Ishikawa (cell line): ENCODE results near the gene COX14.

ENCODE experiments used
- CEBPB ChIP-seq: IDR thresholded peaks from 2 replicates; pipeline ENCODE4 v1.6.1; 2012
- EP300 ChIP-seq: IDR thresholded peaks from 2 replicates; pipeline ENCODE4 v1.6.1; 2012; ENCODE audit warnings: borderline replicate concordance
- FOXM1 ChIP-seq: IDR thresholded peaks from 2 replicates; pipeline ENCODE4 v1.6.1; 2012; ENCODE audit warnings: low read depth, borderline replicate concordance
- NFIC ChIP-seq: IDR thresholded peaks from 2 replicates; pipeline ENCODE4 v1.6.1; 2012
- TAF1 ChIP-seq: IDR thresholded peaks from 2 replicates; pipeline ENCODE4 v1.6.1; 2012; ENCODE audit warnings: low read depth, mild to moderate bottlenecking
- TCF12 ChIP-seq: IDR thresholded peaks from 2 replicates; pipeline ENCODE4 v1.6.1; 2012; ENCODE audit warnings: low read depth
- TEAD4 ChIP-seq: IDR thresholded peaks from 2 replicates; pipeline ENCODE4 v1.6.1; 2012
- YY1 ChIP-seq: IDR thresholded peaks from 2 replicates; pipeline ENCODE4 v1.6.1; 2012; ENCODE audit warnings: low read depth
- TF ChIP-seq, protein P1 (sequence below): IDR thresholded peaks from 2 replicates; pipeline ENCODE4 v1.6.1; 2012
- TF ChIP-seq, protein P2 (sequence below): IDR thresholded peaks from 2 replicates; pipeline ENCODE4 v1.6.1; 2012; ENCODE audit warnings: low read depth, mild to moderate bottlenecking

DNA sequence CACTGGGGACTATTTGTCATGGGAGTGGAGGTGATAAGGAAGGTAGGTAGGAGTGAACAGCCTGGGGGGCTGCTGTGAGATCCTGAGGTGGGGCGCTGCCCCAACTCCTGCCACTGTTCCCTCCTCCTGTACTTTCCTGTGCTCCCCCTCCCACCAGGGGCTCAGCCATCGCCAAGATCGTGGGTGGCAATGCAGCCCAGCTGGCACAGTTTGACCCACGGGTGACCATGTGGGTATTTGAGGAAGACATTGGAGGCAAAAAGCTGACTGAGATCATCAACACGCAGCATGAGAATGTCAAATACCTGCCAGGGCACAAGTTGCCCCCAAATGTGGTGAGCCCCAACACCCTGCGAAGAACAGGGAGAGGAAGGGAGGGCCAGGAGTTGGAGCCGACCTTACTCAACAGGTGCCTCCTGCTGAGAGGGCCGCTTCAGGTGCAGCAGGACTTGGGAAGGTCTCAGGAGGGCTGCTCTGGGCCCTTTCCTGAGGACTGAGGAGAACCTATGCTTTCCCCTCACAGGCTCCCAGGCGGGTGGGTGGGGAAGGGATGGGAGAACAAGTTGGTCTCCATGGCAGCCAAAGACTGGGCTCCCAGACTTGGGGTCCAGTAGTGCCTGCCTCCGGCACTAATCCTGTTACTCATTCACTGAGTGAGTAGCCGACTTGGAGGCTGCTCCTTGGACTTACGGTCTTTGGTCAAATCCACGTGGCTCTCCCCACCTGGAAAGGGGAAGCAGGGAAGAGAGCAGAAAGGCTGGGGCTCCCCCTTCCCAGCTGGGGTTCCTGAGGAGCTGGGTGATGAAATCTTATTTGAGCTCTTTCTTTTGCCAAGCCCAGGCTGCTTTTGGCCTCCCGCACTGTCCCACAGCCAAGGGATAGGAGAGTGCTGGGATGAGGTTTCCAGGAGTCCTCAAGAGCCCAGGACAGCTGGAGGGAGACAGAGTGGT lies 7.3 kb upstream of the COX14 start:
- TF ChIP-seq EP300, result no peak
- TF ChIP-seq, protein P1, sequence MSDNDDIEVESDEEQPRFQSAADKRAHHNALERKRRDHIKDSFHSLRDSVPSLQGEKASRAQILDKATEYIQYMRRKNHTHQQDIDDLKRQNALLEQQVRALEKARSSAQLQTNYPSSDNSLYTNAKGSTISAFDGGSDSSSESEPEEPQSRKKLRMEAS, result no peak
- TF ChIP-seq YY1, result no peak
- TF ChIP-seq TAF1, result no peak
- TF ChIP-seq TEAD4, result no peak
- no peak for TF ChIP-seq CEBPB
- TF ChIP-seq FOXM1, result no peak
- no peak for TF ChIP-seq NFIC
- TF ChIP-seq TCF12, result no peak
- TF ChIP-seq, protein P2, sequence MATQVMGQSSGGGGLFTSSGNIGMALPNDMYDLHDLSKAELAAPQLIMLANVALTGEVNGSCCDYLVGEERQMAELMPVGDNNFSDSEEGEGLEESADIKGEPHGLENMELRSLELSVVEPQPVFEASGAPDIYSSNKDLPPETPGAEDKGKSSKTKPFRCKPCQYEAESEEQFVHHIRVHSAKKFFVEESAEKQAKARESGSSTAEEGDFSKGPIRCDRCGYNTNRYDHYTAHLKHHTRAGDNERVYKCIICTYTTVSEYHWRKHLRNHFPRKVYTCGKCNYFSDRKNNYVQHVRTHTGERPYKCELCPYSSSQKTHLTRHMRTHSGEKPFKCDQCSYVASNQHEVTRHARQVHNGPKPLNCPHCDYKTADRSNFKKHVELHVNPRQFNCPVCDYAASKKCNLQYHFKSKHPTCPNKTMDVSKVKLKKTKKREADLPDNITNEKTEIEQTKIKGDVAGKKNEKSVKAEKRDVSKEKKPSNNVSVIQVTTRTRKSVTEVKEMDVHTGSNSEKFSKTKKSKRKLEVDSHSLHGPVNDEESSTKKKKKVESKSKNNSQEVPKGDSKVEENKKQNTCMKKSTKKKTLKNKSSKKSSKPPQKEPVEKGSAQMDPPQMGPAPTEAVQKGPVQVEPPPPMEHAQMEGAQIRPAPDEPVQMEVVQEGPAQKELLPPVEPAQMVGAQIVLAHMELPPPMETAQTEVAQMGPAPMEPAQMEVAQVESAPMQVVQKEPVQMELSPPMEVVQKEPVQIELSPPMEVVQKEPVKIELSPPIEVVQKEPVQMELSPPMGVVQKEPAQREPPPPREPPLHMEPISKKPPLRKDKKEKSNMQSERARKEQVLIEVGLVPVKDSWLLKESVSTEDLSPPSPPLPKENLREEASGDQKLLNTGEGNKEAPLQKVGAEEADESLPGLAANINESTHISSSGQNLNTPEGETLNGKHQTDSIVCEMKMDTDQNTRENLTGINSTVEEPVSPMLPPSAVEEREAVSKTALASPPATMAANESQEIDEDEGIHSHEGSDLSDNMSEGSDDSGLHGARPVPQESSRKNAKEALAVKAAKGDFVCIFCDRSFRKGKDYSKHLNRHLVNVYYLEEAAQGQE, result no peak
